DMS 273 (cell line): ENCODE results near the gene DEPDC5.

Experiments
- DNase-seq: peaks from one replicate; lab custom pipeline; 2025; ENCODE audit not compliant: unreplicated experiment; lab: John Stamatoyannopoulos, UW

Gene DEPDC5

DNA sequence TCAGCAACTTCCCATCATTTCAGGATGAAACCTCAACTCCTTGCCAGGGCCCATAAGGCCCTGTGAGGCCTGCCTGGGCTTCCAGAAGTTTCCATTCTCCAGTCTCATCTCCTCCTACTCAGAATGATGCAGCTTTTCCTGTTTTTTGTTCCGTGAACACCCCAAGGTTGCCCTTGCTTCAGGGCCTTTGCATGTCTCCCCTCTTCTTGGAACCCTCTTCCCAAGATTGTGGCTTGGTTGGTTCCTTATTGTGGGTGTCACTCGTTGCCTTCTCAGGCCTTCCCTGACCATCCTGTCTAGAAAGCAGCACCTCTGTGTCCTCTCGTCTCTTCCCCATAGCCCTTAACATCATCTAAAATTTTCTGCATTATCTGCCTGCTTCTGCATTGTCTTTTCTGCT, 167.3 kb downstream of the DEPDC5 start:
- DNase-seq, result no peak

DNA sequence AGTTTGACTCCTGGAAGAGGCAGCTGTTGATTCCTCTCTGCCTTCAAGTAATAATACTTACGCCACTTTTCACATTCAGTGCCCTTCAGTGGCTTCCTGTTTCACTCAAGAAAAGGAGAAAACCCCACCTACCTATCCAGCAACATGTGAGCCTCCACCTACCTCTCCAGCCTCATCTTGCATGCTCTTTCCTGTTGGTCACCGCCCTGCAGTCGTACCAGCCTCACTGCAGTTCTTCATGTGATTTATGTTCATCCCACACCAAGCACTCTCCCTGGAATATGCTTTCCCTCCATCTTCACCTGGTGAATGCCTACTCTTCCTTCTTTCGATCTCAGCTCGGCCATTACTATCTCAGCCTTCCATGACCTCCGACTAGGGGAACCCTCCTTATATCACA, 168.7 kb downstream of the DEPDC5 start:
- no peak for DNase-seq

DNA sequence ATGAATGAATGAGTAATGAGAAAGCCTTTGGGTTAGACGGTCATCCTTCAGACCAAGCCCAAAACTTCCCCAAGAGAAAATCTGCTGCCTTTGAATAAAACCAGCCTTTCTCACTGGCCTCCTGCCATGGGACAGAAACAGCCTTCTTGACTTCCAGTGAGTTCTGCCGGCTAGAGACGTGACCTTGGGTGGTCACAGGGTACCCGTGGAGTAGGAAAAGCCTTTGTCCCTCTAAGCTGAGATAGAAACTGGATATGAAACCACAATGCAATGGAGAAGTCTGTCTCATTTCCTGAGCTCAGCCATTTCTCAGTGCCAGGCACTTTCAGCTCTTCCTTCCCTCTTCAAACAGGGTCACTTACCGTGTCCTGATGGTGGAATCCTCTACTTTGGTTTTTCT, 169.3 kb downstream of the DEPDC5 start:
- no peak for DNase-seq

DNA sequence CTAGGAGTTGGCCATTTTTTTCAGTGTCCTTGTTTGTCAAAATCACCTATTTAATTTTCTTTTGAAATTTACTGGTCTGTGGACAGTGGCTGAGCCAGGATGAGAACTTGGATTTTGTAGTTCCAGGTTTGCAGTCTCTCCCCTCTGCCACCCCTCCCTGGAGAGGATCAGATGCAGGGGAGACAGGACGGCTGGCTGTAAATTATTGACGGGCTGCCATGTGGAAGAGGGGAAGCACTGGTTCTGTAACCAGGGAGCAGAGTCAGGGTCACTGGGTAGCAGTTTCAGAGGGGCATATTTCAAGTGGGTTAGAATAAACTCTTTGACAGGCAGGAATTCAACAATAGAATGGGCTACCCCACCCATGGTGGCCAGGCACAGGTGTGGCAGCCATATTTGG, 169.9 kb downstream of the DEPDC5 start:
- DNase-seq, result no peak

DNA sequence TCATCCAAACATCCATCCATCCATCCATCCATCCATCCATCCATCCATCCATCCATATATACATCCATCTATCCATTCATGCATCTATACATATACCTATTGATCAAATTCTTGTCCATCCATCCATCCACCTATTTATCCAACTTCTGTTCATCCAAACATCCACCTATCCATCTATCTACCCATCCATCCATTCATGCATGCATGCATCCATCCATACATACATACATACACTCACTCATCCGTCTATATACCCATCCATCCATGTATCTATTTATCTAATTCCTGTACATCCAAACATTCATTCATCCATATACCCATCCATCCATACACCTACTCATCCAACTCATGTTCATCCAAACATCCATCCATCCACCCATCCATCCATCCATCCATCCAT, 171.2 kb downstream of the DEPDC5 start:
- no peak for DNase-seq

DNA sequence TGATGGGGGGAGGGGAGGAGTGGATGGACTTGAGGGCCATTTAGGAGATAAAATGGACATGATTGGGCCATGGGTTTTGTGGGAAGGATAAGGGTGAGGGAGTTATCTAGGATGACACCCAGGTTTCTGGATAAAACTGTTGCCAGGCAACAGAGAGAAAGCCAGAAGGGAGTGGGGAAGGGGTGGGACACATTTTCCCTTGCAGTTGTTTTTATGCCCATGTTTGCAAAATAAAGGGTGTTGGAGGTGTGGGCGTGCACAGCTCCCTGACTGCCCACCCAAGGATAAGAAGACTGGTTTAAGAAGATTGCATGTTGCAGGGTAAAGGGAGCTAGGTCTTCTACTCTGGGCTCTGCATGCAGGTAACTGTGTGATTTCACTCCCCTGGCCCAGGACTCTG, 172.2 kb downstream of the DEPDC5 start:
- DNase-seq, result no peak

DNA sequence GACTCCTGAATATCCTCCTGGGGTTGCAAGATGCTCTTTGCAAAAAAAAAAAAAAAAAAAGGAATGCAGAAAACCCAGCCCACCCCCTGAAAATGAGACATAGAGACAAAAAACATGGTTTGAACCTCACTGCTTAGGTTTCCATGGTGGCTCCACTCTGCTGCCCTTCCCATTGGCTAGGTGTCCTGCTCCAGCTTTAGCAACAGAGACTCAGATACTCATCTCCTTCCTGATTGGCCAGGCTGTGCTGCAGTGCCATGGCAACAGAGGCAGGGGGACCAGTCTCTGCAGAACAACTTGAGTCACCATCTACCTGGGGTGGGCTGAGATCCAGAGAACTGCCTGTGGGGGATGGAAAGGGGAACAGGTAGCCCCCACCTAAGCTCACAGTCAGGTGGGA, 173.2 kb downstream of the DEPDC5 start:
- peak; percentile 70 for DNase-seq

DNA sequence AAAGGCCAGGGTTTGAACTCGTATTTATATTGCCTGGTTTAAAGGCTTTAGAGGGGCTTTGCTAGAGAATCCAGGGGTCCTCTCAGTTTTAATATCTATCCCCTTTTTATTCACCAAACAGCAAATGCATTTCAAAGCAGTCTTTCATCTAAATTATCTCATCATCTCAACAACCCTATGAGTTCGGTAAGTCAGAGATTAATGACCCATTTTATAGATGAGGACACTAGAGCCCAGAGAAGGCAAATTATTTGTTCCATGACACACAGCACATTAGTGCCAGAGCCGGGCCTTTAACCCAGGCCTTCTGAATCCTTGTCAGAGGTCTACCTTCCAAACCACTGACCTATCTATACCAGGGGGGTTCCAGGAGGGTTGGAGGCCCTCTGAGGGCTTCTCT, 173.7 kb downstream of the DEPDC5 start:
- DNase-seq, result no peak

DNA sequence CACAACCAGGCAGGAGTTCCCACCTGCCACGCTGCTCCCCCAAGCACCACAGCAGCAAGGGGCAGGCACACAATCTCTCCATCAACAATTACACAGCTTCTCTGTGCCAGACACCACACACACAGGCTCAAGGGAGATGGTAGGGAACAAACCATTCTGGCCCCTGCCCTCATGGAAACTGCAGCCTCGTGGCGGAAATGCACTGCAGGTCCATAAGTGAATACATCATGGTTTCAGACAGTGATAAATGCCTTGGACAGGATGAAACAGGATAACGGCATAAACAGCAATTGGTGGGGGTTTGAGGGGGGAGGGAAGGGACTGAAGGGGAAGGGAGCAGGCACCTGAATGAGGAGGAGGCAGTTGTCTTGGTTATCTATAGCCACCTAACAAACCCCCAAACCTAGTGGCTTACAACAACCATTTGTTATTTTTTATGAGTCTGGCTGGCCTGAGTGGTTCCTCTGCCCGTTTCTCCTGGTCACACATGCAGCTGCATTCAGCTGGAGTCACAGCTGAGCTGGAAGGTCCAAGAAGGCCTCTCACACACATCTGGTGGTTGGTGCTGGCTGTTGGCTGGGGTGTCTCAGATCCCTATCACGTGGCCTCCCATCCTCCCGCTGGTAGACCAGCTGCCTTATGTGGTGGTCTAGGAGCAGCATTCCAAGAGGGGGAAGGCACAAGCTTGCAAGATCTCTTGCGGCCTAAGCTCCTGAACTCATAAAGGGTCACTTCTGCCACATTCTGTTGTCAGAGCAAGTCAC, 175.5 kb downstream of the DEPDC5 start:
- peak; percentile 31 for DNase-seq

DNA sequence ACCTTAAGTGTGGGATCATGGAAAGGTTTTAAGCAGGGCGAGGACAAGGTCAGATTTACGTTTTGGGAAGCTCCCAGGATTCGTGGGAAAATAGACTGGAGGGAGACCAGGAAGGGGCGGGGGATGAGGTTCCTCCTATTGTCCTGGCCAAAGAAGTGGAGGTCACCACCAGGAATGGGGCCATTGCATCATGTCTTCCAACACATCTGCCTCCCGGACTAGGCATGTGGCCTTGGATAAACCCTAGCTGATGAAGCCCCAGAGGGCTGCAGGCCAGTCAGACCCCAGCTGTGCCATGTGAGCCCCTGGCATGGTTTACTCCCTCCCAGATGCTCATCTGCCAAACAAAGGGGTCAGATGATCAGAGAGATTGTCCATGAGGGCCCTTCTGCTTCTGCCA, 179.0 kb downstream of the DEPDC5 start:
- DNase-seq, result peak; percentile 49

DNA sequence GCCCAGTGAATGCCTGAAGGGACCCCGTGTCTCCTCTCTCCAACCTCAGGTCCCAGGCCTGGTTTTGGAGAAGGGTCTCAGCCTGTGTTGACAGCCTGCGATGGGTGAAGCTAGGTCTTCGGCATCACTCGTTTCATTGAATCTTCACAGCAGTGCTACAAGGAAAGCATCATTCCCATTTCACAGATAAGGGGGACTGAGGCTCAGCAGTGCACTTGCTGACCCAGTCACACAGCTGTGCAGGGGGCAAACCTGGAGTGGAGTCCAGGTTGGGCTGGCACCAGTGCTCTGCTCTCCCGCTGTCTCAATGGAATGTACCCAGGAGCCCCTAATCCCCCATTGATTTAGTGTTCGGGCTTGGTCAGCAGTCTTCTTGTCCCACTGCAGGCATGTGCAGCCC, 179.6 kb downstream of the DEPDC5 start:
- DNase-seq, result no peak

DNA sequence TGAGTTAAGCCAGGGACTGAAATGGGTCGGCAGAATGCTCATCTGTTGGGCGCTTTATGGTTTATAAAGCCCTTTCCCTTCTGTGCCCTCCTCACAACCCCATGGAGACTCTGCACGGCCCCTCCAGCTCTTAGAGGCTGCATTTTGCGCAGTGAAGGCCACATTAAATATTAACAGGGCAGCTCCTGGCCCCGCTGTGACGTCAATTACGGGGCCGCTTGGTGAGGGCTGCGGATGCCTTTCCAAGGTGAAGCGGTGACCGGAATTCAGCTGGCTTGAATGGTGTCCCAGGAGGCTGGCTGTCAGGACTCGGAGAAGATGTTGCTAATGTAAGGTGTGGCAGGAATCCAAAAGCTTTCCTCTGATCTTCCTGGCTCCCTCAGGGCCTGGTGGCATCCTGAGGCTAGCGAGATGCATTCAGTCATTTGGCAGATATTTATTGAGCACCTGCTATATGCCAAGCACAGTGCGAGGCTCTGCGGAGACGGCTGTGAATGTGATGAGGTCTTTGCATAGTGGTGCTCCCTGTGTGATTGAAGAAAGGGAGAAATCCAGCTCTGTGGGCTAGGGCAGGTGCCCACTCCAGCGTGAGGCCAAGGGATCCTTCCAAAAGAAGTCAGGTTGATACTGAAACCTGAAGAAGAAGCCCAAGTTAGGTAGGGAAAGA, 180.1 kb downstream of the DEPDC5 start:
- DNase-seq, result peak; percentile 25

DNA sequence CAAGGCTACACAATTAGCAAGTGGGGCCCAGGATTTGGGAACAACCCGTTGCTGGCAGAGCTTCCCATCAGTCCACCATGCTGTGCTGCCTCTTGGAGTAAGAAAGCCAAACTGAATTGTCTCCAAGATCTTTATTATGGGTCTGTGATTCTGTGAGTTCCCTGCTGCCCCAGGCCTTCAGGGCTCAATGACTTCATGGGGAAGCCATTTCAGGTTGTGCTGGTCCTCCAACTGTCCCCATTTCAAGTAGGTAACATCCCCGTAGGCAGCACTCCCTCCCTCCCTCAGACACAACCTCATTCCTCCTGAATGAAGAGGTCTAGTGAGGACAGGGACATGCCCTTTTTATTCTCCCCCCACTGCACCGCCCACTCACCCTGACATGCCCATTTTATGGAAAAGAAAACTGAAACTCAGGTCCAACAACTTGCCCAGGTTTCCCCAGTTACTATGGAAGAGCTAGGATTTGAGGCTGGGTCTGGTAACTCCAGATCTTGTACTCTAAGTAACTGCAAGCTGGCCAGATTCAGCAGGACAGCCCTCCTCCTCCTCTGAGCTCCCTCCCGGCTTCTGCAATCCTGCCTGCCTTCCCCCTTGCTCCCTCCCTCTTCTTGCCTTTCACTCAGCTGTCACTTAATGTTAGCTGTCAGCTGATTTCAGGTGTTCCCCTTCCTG, 182.3 kb downstream of the DEPDC5 start:
- DNase-seq, result no peak

DNA sequence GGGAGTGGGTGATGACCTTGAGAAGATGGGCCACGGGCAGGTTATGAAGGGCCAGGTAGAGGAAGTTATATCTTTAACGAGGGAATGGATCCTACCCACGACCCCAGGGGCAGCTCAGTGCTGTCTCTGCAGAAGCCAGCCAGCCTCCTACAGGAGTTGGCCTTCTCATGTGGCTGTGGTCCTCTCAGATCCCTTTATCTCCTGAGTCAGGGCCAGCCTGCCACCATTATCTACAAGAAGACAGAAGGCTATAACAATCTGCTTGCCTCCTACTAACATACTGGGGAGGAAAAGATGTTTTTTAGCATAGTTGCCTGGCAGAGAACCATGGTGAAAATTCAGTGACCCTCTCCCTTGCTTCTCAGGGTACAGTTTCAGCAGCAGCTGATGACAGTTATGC, 183.5 kb downstream of the DEPDC5 start:
- DNase-seq, result no peak

DNA sequence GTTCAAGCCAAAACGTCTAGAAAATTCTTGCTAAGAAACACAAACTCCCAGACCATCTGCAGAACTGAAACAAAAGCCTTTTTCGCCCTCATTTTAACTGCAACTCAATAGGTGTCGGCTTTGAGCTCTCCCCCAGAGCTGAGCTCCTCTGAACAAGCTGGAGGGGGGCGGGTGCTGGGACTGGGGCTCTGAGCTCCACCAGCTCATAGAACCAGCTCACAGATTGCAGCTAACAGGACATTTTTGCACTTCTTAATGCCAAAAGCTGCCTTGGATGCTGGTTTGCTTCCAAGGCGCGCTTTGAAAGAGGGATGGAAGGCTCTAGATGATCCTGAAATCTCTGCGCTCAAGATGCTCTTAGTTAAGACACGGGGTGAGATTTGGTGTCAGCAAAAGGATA, 184.5 kb downstream of the DEPDC5 start:
- DNase-seq, result no peak

DNA sequence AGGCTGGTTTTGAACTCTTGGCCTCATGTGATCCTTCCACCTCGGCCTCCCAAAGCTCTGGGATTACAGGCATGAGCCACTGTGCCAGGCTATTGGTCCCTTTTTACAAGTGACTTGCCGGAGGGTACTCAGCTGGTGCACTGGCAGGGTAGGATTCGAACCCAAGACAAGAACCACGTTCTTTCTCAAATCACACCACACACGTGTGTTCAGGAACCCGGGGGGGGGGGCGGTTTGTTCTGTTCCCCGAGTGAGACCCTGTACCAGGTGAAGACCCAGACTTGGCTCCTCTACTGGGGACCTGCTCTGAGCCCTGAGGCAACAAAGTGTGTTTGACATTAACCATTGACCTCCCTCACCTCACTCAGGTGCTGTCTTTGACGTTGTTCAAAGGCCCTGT, 186.7 kb downstream of the DEPDC5 start:
- no peak for DNase-seq

DNA sequence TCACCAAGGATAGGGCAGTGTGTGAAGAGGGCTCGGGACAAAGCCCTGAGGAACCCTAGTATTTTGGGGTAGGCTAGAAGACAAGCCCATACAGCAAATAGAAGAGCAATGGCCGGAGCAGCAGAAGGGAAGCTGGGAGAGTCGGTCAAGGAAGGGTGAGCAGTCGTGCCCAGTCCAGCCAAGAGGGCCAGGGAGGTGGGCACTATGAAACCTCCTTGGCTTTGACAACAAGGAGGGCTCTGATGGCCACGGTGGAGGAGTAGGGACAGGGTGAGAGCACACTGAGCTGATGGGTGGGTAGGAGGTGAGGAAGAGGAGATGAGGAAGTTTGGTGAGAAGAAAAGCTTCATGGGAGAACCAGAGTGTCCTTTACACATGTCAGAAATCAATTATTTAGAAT, 188.3 kb downstream of the DEPDC5 start:
- no peak for DNase-seq

DNA sequence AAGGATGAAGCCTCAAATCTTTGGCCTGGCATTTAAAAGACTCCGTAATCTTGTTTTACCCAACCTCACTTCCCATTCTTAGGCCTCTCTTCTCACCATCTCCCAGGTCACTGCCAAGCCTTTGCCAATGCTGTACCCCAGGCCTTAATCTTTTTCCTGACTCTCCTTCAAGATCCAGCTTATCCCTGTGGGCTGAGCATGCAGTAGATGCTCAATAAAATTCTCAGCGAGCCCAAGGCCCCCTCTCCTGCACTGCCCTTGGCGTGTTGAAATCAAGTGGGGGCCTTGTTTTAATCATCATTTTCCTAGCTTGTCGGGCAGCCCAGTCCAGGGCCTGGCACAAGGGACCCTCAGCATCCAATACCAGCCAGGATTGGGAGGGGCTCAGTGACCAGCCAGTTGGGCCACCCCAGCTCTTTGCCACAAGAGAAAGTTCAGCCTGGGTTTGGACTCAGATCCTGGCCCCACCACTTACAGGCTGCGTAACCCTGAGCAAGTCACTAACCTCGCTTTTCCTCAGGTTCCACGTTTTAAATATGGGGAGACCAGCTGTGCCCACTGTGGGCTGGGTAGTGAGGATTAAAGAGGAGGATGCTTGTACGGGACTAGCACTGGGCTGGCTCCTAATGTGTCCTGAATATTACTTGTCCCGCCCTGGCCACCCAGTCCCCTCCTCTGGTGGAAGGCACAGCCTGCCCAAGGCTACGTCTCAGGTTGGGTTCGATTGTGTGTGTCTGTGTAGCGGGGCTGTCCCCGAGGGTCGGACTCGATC, 189.6 kb downstream of the DEPDC5 start:
- DNase-seq, result no peak

DNA sequence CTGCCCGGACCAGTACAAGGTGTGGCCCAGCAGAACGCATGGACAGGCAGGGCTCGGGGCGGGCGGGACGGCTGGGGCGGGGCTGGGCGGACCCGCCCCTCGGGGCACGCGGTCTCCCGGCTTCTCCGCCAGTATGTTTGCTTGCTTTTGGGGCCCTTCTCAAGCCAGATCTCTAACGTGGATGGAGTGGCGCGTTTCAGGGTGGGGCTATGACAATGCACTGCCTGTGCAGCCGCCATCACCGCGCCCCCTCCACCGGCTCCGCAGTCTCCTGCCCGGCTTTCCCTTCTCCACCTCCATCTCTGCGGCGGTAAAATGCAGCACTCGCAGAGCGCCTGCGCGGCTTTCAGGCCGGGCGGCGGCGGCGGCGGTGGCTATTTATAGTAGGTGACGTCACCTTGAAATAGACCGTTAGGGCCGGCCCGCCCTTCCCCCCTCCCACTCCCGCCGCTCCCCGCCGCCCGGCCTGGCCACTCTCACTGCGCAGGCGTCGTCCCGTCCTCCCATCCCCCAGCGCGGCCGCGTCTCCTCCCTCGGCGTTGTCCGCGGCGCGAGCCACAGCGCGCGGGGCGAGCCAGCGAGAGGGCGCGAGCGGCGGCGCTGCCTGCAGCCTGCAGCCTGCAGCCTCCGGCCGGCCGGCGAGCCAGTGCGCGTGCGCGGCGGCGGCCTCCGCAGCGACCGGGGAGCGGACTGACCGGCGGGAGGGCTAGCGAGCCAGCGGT, 190.3 kb downstream of the DEPDC5 start, which contains the start of gene YWHAH:
TSS of gene YWHAH (plus strand) at position 558 of the 722 bp plus-strand sequence. CDS start 199 bp downstream, outside the sequence.
- peak; percentile 94 for DNase-seq

DNA sequence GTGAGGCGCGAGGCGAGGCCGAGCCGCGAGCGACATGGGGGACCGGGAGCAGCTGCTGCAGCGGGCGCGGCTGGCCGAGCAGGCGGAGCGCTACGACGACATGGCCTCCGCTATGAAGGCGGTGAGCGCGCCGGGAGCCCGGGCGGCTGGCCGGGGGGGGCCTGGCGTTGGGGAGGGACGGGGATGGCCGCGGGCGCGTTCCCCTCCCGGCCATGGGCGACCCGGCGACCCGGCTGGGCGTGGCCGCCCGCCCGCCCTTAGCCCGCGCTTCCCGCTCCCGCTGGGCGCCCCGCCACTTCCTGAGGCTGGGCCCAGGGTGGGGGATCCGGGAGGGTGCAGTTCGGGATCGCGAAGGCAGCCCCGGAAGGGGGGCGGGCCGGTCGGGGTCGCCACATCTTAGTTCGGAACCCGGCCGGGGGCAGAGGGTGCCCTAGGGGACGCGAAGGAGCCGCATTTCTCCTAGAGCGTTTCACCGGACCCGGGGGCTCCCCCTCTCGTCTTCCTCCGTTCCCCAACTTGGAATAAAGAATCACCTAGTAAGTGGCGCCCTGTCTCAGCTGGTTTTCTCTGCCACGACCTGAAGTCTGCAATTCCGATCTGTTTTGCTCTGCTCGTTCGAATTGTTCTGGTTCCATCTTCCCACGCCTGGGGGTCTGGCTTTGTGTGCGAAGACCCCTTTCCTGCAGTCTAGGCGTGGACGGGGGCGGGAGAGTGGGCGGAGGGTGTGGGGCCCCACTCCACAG, 191.1 kb downstream of the DEPDC5 start:
- peak; percentile 66 for DNase-seq
